ENCODE data around the gene KRTAP5-5. TPM values are rescaled to one million over a fixed set of nuclear protein-coding genes. Genes with fewer than 3 reads are reported as not detected.
"Not testable (repeated sequence)": the region's sequence is repeated elsewhere in the genome, so short reads cannot be mapped to it uniquely, and the experiment has no call there.

The KRTAP5-5 gene
- total RNA-seq, 2 donors from 2014 or later: not detected

GRCh38 chr11:1598816-1599215 lies 30.8 kb upstream of the KRTAP5-5 start:
- H3K27ac ChIP-seq: no peak overlapping the region
- no peaks in the 10 kb centered on the region for H3K9me3 ChIP-seq
- 69% methylated on average over 6 of the region's 6 CpGs for WGBS
- no peaks in the 10 kb centered on the region for H3K27me3 ChIP-seq (replicated peaks; ENCODE audit: insufficient read depth)
- intact Hi-C loops (cut with DNase I): no loop called here
- TF ChIP-seq POLR2A (IDR thresholded peaks at IDR 0.05) (no peak), CTCF (IDR thresholded peaks at IDR 0.05) (no peak), POLR2AphosphoS5 (IDR thresholded peaks at IDR 0.05) (no peak)
- H3K36me3 ChIP-seq: no peaks in the 10 kb centered on the region
- no peak overlapping the region for H3K4me3 ChIP-seq
- DNase-seq (ENCODE audit: low spot score): no peak
- H3K4me1 ChIP-seq (replicated peaks): no peaks in the 10 kb centered on the region

- WGBS: 79% methylated on average over 5 of the region's 5 CpGs
Observed at GRCh38 chr11:1600626-1601025, 28.9 kb upstream of the KRTAP5-5 start.

GRCh38 chr11:1601663-1602062 lies 27.9 kb upstream of the KRTAP5-5 start:
- intact Hi-C loops (cut with DNase I); H3K27me3 ChIP-seq (replicated peaks; ENCODE audit: insufficient read depth); H3K9me3 ChIP-seq; H3K36me3 ChIP-seq; DNase-seq (ENCODE audit: low spot score); H3K4me1 ChIP-seq (replicated peaks); H3K4me3 ChIP-seq; H3K27ac ChIP-seq: not testable (repeated sequence)
- 38% methylated on average over 3 of the region's 3 CpGs for WGBS

More at GRCh38 chr11:1600626-1601025, 28.9 kb upstream of the KRTAP5-5 start:
- Histone ChIP-seq H3K4me3 (no peak overlapping the region), H3K27ac (no peak overlapping the region), H3K36me3 (no peaks in the 10 kb centered on the region), H3K27me3 (replicated peaks; ENCODE audit: insufficient read depth) (no peaks in the 10 kb centered on the region), H3K9me3 (no peaks in the 10 kb centered on the region), H3K4me1 (replicated peaks) (no peaks in the 10 kb centered on the region)
- TF ChIP-seq CTCF (IDR thresholded peaks at IDR 0.05) (no peak), POLR2A (IDR thresholded peaks at IDR 0.05) (no peak), POLR2AphosphoS5 (IDR thresholded peaks at IDR 0.05) (no peak)
- intact Hi-C loops (cut with DNase I): no loop called here
- no peak for DNase-seq (ENCODE audit: low spot score)

GRCh38 chr11:1603629-1604028 lies 25.9 kb upstream of the KRTAP5-5 start:
- intact Hi-C loops (cut with DNase I): no loop called here
- H3K27ac ChIP-seq: no peak overlapping the region
- no peak for TF ChIP-seq POLR2AphosphoS5 (IDR thresholded peaks at IDR 0.05)
- no peak for TF ChIP-seq CTCF (IDR thresholded peaks at IDR 0.05)
- TF ChIP-seq POLR2A (IDR thresholded peaks at IDR 0.05): no peak
- H3K27me3 ChIP-seq (replicated peaks; ENCODE audit: insufficient read depth): no peaks in the 10 kb centered on the region
- no peaks in the 10 kb centered on the region for H3K9me3 ChIP-seq
- no peaks in the 10 kb centered on the region for H3K4me1 ChIP-seq (replicated peaks)
- WGBS: 81% methylated on average over 1 of the region's 1 CpG
- H3K36me3 ChIP-seq: no peaks in the 10 kb centered on the region
- no peak for DNase-seq (ENCODE audit: low spot score)
- no peak overlapping the region for H3K4me3 ChIP-seq

GRCh38 chr11:1604181-1604580 lies 25.4 kb upstream of the KRTAP5-5 start:
- WGBS: 92% methylated on average over 7 of the region's 11 CpGs
- H3K27me3 ChIP-seq (replicated peaks; ENCODE audit: insufficient read depth): no peaks in the 10 kb centered on the region

More at GRCh38 chr11:1604181-1604580, 25.4 kb upstream of the KRTAP5-5 start:
- Histone ChIP-seq H3K4me3 (no peak overlapping the region), H3K27ac (no peak overlapping the region), H3K36me3 (no peaks in the 10 kb centered on the region), H3K9me3 (no peaks in the 10 kb centered on the region), H3K4me1 (replicated peaks) (no peaks in the 10 kb centered on the region)
- intact Hi-C loops (cut with DNase I): no loop called here
- DNase-seq (ENCODE audit: low spot score): no peak
- TF ChIP-seq POLR2A (IDR thresholded peaks at IDR 0.05) (no peak), POLR2AphosphoS5 (IDR thresholded peaks at IDR 0.05) (no peak), CTCF (IDR thresholded peaks at IDR 0.05) (no peak)

All from prostate gland (tissue), 2 donors.